GM21367 (cell line): ENCODE results near the gene SULF2.
"Not testable (repeated sequence)": the region's sequence is repeated elsewhere in the genome, so short reads cannot be mapped to it uniquely, and the experiment has no call there.

Experiments
- ATAC-seq: cut with Tn5 transposase; IDR thresholded peaks from one replicate; pipeline ENCODE4 v1.9.1; 2021; ENCODE audit not compliant: unreplicated experiment

Gene SULF2

DNA sequence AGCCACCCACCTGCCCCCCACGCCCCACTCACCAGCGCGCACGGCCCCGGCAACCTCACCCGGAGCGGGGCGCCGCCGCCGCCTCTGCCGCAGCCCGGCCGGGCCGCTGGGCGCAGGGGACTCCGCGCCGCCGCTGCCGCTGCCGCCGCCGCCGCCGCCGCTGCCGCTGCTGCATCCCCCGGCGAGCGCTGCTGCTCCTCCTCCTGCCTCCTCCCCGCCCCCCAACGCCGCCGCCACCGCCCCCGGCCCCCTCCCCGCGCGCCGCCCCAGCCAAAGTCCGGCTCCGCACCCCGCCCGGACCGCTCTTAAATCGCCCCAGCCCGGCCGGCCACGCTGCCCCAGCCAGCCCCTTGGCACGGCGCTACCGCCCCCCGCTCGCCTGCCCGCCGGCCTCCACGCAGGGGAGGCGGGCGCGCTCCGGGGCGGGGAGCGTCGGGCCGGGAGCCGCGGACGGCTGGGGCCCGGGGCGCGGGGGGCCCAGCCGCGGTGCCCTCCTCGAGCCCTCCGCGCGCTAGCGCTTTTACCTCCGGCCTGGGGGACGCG lies at the start of gene SULF2:
Gene SULF2, minus strand, starts transcription at position 171 of the 543 bp plus-strand sequence. CDS start 28,118 bp downstream, outside the sequence.
- no peak for ATAC-seq

- ATAC-seq: not testable (repeated sequence)
Measured at GRCh38 chr20:47831675-47832074, 46.4 kb upstream of the SULF2 start.

GRCh38 chr20:47826716-47827115 lies 41.4 kb upstream of the SULF2 start:
- ATAC-seq: not testable (repeated sequence)

- not testable (repeated sequence) for ATAC-seq
Measured at GRCh38 chr20:47826006-47826405, 40.7 kb upstream of the SULF2 start.

DNA sequence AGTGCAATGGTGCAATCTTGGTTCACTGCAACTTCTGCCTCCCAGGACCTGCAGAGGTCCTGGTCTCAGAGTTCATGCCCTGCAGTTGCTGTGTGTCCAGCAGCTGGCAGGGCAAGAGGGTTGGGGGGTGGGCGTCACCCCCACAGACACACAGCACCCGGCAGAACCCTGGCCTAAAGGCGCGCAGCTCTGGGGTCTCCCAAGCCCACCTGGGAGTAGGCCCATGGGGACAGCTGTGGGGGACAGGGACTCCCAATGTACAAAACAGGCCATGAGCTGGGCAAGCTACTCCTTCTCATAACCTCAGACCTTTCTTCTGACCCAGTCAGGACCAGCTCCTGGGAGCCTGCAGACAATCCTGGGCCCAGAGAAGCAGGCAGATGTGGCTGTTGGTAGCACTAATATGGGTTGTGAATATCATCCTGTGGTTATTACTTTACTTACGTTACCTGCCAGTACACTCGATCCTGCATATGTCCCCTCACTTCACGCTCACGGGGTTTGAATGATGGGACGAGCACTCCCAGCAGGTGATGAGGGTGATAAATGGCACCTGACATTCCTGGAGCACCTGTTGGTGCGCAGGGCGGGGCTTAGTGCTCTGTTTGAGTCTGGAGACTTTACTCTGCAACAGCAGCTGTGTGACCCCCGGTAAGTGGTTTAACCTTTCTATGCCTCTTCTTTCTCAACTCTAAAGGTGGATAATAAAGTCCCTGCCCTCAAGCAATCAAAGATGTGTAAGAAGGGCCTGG lies 39.9 kb upstream of the SULF2 start:
- ATAC-seq: no peak

DNA sequence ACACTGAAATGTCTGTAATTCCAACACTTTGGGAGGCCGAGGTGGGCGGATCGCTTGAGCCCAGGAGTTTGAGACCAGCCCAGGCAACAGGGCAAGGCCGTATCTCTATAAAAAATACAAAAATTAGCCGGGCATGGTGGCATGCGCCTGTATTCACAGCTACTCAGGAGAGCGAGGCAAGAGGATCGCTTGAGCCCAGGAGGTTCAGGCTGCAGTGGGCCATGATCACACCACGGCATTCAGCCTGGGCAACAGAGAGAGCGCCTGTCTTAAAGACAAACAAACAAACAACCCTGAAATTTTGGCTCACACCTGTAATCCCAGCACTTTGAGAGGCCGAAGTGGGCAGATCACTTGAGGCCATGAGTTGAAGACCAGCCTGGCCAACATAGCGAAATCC lies 38.7 kb upstream of the SULF2 start:
- not testable (repeated sequence) for ATAC-seq

GRCh38 chr20:47821481-47822100 lies 36.3 kb upstream of the SULF2 start:
- ATAC-seq: no peak

GRCh38 chr20:47818996-47819609 lies 33.8 kb upstream of the SULF2 start:
- ATAC-seq: no peak

GRCh38 chr20:47818466-47818865 lies 33.2 kb upstream of the SULF2 start:
- ATAC-seq: no peak

DNA sequence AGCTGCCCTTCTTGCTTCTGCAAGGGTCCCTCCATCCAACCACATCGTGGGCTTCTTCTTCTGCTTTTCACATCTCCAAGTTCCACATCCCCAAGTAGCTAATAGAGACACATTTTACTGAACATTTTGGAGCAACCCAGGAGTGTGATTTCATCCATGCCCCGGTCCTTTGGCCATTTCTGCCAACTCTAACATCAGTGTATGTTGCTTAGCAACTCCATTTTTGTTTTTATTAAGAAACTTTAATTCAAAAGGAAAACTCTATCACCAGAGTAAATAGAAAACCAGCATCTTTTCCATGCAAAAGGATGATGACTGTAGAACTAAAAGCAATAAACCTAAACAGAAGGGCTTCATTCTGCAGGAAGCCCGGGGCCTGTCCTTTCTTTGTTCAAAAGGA lies 32.7 kb upstream of the SULF2 start:
- no peak for ATAC-seq

DNA sequence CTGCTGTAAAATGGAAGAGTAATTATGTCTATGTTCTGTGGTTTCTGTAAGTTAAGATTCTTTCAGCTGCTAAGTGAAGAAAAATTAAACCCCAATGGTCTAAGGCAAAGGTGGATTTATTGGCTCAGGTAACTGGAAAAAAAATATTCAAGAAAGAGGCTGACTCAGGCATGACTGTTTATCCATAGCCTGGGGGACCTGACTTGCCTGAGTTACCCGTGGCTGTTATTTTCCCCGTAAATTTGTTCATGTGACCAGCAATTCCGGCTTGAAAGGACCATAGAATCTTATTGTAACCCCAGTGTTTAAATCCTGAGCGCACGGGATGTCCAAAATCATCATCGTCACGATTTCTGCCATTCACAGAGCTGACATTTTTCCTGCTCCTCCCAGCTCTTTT lies 32.3 kb upstream of the SULF2 start:
- no peak for ATAC-seq

GRCh38 chr20:47816487-47817451 lies 31.5 kb upstream of the SULF2 start:
- ATAC-seq: no peak

DNA sequence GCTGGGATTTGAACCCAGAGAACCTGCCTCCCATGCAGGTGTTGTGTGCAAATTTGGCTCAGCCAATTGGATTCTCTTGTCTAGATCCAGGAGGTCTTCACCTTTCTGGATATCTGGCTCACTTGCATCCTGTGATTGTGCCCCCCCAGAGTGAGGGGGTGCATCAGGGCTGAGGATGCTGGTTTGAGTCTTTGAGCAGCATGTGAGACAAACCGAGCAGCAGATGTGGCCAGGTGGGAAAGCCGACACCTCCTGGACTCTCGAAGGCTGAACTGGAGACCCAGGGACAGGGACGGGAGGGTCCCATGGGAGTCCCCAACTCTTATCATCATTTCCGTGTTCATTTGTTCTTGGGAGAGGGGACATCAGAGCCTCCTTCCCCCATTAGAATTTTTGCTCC lies 30.6 kb upstream of the SULF2 start:
- no peak for ATAC-seq

DNA sequence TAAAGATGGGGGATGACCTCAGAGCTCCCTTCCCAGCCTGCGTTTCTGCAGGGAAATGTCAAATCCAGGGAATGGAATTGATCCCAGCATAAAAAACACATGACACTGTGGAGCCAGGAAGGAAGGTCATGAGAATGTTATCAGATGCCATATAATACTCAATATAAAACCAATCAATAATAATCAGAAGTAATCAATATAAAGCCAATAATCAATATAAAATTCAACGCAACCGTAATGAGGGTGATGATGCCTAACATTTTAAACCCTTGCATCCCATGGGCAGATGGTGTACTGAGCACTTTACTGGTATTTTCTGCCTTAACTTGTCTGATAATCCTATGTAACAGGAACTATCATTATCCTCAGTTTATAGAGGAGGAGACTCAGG lies 30.1 kb upstream of the SULF2 start:
- ATAC-seq: no peak

GRCh38 chr20:47814632-47815415 lies 29.5 kb upstream of the SULF2 start:
- no peak for ATAC-seq

DNA sequence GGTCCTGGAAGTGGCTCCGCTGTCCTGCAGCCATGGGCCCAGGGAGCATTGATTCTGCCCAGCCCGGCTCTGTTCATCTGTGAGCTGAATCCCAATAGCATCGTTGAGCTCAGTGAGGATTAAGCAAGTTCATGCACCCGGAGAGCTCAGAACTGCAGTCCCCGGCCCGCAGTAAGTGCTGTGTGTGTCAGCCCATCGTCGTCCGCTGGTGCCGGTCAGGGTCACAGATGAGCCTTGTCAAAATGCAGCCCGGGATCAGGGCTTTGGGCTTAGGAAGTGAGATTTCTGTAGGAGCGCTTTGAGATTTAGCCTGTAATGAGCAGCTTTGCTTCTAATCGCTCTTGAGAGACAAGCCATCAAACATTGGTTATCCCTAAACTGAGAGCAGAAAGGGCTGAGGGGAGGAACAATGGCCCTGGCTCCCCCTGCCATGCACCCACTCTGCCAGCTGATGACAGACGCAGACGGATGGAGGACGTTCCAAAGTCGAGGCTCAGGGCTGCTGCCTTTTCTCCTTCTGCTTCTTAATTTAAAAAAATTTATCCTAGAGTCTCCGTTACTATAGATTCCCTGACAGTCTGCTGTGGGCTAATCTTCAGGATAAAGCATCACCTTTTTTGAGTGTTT lies 25.6 kb upstream of the SULF2 start:
- no peak for ATAC-seq

- ATAC-seq: no peak
Measured at GRCh38 chr20:47810116-47810677, 24.9 kb upstream of the SULF2 start.

- no peak for ATAC-seq
Measured at GRCh38 chr20:47809161-47809960, 24.1 kb upstream of the SULF2 start.
